Umbilical cord (tissue), 2 donors: ENCODE results near the gene ECHS1. TPM values are rescaled to one million over a fixed set of nuclear protein-coding genes. Genes with fewer than 3 reads are reported as not detected.
"Not testable (repeated sequence)": the region's sequence is repeated elsewhere in the genome, so short reads cannot be mapped to it uniquely, and the experiment has no call there.

ENCODE experiments used
- DNase-seq: peaks from one replicate; pipeline ENCODE4 v3.0.0-alpha.2; 2015; ENCODE audit warnings: low spot score
- total RNA-seq: library from RNA; depleted of rRNA; stranded (reverse); fragments of >200 nt; gene quantifications from one replicate; pipeline ENCODE4 v1.2.3, GENCODE V29; 2014; ENCODE audit warnings: low replicate concordance; ENCODE audit not compliant: insufficient read depth

Gene ECHS1
- total RNA-seq, 1 donor from 2014 or later = 28.2 TPM

DNA sequence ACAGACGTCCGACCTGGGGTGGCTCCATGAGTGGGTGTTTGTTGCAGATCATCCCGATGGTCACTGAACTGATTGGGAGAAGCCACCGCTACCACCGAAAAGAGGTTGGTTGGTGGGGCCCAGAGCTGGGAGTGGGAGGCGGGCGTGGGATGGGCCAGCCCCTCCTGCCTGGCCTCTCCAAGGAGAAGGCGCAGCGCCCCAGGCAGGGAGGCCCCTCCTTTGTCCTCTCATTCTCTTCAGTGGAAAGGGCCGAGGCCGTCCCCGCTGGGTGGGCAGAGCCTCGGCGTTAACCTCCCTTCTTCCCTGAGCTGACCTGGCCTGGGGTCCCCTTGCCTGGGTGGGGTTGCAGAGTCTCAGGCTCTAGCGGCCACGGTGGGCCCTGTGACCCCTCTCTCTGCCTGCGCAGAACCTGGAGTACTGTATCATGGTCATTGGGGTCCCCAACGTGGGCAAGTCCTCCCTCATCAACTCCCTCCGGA, 26.0 kb upstream of the ECHS1 start:
- no peak for DNase-seq

DNA sequence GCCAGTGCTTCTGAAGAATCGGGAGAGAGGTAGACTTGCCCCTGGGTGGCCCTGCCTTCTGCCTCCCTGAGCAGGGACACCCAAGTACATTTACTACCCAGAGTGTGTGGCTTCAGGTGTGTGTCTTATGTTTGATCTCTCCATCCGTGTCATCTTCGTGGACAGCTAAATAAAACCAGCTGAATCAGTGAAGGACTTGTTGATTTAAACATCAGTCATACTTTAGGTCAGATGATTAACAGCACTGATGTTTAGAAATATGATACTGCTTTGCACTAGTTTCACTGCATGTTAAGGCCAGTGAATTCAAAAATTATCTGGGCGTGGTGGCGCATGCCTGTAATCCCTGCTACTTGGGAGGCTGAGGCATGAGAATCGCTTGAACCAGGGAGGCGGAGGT, 24.8 kb upstream of the ECHS1 start:
- no peak for DNase-seq

GRCh38 chr10:133396035-133396624, 23.0 kb upstream of the ECHS1 start:
- DNase-seq = no peak

GRCh38 chr10:133394801-133395221, 21.7 kb upstream of the ECHS1 start:
- DNase-seq = no peak

- peak; percentile 97 for DNase-seq
Observed at GRCh38 chr10:133394064-133394663, 21.0 kb upstream of the ECHS1 start, which contains the start of gene MTG1. MTG1 (plus strand) TSS chr10:133394157; CDS start chr10:133394221, 64 bp downstream.

- no peak for DNase-seq
Observed at GRCh38 chr10:133393401-133394063, 20.4 kb upstream of the ECHS1 start.

DNA sequence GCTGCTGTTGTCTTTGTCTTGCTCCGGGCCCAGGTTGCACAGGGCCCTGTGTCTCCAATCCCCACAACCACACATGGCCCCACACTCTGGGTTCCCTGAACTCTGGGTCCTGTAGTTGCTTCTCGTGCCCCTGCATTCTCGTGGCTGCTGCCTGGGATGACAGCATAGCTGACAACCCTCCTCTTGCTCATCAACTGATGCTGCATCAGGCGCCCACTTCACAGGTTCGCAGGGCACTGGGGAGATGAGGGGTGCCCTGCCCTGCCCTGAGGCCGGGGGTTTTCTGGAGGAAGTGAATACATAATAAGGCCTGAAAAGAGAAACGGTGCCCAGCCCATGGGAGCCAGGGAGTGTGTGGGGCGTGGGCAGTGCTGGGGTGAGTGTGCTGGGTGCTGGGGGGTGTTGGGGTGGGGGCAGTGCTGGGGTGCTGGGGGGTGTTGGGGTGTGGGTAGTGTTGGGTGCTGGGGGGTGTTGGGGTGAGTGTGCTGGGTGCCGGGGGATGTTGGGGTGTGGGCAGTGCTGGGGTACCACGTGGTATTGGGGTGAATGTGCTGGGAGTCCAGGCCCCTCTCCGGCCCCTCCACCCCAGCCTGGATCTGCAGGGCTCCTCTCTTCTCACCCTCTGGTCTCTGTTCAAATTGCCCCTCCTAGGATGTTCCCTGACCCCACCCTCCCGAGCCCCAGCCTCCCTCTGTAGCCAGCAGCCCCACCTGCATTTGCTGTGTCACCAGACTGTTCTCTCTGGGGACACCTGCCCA, 18.8 kb upstream of the ECHS1 start:
- no peak for DNase-seq

- DNase-seq = no peak
Observed at GRCh38 chr10:133391249-133391635, 18.1 kb upstream of the ECHS1 start.

DNA sequence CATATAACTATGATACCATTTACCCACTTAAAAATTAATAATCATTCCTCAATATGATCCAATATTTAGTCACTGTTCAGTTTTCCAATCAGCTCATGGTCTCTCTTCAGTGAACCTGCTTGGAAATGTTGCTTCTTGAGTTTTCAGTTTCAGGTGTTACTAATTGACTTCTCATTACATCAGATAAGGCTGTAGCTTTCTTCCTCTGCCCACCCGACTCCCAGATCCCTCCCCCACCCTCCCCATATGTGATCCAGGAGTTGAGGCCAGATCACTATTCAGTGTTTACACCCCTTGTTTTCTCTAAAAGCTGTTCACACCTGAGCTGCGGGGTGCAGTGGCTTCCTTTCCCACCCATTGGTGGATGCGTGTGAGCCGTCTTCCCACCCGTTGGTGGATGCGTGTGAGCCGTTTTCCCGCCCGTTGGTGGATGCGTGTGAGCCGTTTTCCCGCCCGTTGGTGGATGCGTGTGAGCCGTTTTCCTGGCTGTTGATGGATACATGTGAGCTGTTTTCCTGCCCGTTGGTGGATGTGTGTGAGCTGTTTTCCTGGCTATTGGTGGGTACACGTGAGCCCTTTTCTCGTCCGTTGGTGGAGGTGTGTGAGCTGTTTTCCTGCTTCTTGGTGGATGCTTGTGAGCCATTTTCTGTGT, 17.6 kb upstream of the ECHS1 start:
- no peak for DNase-seq

DNA sequence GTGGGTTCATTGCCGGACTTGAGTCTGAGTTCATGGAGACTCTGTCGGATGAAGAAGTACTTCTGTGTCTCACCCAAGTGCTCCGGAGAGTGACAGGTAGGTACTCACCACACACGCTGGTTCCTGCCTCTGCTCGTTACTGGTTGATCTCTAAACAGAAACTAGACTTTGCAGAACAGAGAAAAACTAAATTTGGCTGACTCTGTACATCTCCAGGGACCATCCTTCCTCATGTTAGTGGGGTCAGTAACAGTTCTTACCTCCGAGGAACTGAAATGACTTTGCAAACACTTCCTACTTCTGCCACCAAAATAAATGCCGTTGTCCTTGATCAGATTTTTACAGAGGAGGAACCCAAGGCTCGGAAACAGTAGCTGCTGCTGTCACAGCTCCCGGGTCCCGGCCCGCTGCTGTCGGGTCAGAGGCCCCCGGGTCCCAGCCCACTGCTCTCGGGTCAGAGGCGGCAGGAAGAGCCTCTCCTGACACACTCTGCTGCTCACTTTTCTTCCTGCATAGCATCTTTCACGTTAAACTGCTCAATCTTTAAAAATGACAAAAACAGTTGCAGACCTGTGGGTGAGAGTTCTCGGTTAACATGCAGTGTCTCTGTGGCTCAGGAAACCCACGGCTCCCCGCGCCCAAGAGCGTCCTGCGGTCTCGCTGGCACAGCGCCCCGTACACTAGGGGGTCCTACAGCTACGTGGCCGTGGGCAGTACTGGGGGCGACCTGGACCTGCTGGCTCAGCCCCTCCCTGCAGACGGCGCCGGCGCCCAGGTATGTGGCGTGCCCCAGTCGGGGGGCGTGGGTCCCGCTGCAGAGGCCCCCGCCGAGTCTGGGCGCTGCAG, 16.0 kb upstream of the ECHS1 start:
- DNase-seq = no peak

GRCh38 chr10:133388236-133388972, 15.2 kb upstream of the ECHS1 start:
- no peak for DNase-seq

DNA sequence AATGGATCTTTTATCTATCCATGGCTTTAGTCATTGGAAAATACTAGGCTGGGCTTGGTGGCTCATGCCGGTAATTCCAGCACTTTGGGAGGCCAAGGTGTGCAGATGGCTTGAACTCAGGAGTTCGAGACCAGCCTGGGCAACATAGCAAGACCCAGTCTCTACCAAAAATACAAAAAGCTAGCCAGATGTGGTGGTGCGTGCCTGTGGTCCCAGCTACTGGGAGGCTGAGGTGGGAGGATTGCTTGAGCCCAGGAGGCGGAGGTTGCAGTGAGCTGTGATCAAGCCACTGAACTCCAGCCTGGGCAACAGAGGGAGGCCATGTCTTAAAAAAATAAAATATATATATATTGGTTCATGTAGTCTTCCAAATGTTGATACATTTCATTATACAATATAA, 13.8 kb upstream of the ECHS1 start:
- not testable (repeated sequence) for DNase-seq

- DNase-seq = no peak
Observed at GRCh38 chr10:133385214-133385613, 12.1 kb upstream of the ECHS1 start.

DNA sequence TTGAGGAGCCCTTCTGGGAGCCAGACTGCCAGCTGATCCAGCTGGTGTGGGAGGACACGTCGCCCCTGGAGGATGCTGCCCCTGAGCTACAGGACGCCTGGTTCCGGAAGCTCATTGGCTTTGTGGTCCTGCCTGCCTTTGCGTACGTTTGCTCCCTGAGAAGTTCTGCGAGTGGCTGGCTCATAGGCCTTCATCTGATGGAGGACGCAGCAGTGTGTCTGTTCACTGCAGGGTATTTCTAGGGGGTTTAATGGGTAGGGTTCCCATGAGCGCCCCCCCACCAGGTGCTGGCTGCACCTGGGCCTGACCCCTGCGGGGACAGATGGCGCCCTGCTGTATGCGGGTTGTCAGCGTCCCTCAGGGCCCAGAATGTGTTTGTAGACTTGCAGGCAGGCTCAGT, 10.9 kb upstream of the ECHS1 start:
- no peak for DNase-seq

- no peak for DNase-seq
Observed at GRCh38 chr10:133383551-133383950, 10.4 kb upstream of the ECHS1 start.

GRCh38 chr10:133381036-133381435, 7.9 kb upstream of the ECHS1 start:
- DNase-seq = no peak

DNA sequence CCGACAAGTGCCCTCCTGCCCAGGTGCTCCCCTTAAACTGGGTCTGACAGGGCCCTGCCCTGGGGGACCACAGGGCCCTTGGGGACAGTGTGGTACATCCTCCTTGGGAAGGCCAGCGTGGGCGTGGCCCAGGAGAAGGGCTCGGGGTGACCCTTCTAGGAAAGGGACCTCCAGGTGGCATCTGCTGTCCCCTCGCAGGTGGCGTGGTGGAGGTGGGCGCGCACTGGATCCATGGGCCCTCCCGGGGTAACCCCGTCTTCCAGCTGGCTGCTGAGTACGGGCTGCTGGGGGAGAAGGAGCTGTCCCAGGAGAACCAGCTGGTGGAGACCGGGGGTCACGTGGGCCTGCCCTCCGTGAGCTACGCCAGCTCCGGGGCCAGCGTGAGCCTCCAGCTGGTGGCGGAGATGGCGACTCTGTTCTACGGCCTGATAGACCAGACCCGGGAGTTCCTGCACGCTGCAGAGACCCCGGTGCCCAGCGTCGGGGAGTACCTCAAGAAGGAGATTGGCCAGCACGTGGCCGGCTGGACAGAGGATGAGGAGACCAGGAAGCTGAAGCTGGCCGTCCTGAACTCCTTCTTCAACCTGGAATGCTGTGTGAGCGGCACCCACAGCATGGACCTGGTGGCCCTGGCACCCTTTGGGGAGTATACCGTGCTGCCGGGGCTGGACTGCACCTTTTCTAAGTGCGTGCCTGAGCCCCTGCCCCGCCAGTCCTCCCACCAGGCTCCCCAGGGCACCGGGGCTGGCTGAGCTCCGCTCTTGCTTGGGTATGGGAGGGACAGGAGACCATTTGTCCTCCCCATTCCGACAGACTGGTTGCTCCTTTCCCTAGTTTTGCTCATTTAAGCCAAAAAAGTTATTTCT, 6.9 kb upstream of the ECHS1 start:
- no peak for DNase-seq

GRCh38 chr10:133379152-133379800, 6.1 kb upstream of the ECHS1 start, which contains the start of gene PAOX:
PAOX (plus strand) TSS chr10:133379262; CDS start chr10:133379317, 55 bp downstream.
- peak; percentile 66 for DNase-seq
